DOHH2 (cell line): ENCODE measurements around the gene CFAP46.

ENCODE experiments used
- CTCF ChIP-seq: fragments of 200-600 bp; sonication (generic); IDR thresholded peaks from one replicate; pipeline ENCODE4 v1.5.1; 2014; ENCODE audit warnings: antibody characterized with exemption, mild to moderate bottlenecking, low read depth, low read length; ENCODE audit not compliant: poor library complexity, severe bottlenecking
- EZH2phosphoT487 ChIP-seq: fragments of 200-600 bp; sonication (generic); IDR thresholded peaks from 2 replicates; pipeline ENCODE4 v1.6.1; 2017; ENCODE audit warnings: borderline replicate concordance, mild to moderate bottlenecking, antibody characterized with exemption, low read length, moderate library complexity, mixed read lengths

DNA sequence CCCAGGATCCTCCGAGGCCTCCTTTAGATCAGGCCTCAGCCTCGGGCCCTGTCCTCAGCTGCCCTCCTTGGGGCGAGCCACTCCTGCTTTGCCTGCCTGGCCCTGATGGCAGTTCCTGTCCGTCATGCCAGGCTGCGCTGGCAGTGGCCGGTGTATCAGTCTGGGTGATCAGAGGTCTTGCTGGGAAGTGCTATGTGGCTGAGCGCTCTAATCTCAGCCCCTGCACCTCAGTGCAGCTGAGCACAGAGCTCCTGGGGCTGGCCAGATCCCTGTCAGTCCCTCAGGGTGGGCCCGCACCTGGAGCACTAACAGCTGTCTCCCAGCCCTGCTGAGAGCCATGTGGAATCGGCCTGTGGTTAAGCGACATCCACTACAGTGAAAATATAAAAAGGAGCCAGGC is 14.8 kb upstream of the CFAP46 start:
- no peak for TF ChIP-seq CTCF
- TF ChIP-seq EZH2phosphoT487 = no peak
